ENCODE measurements around the gene FAM111B. TPM values are rescaled to one million over a fixed set of nuclear protein-coding genes. Genes with fewer than 3 reads are reported as not detected.

FAM111B gene
- total RNA-seq, 1 experiment from 2014 or later: 26.7 TPM

DNA sequence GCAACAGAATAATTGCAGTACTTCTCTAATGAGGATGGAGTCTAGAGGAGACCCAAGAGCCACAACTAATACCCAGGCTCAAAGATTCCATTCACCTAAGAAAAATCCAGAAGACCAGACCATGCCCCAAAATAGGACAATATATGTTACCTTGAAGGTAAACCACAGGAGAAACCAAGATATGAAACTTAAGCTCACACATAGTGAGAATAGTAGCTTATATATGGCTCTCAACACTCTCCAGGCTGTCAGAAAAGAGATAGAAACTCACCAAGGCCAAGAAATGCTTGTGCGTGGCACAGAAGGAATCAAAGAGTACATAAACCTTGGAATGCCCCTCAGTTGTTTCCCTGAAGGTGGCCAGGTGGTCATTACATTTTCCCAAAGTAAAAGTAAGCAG is 44.7 kb downstream of the FAM111B start:
- no peaks in the 10 kb centered on the region for H3K27me3 ChIP-seq (ENCODE audit: low read length)
- CTCF ChIA-PET: no interaction called here

DNA sequence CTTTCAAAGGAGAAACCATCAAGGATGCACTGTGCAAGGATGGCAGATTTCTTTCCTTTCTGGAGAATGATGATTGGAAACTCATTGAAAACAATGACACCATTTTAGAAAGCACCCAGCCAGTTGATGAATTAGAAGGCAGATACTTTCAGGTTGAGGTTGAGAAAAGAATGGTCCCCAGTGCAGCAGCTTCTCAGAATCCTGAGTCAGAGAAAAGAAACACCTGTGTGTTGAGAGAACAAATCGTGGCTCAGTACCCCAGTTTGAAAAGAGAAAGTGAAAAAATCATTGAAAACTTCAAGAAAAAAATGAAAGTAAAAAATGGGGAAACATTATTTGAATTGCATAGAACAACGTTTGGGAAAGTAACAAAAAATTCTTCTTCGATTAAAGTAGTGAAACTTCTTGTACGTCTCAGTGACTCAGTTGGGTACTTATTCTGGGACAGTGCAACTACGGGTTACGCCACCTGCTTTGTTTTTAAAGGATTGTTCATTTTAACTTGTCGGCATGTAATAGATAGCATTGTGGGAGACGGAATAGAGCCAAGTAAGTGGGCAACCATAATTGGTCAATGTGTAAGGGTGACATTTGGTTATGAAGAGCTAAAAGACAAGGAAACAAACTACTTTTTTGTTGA is 45.4 kb downstream of the FAM111B start:
- no peak overlapping the region for H2AFZ ChIP-seq (ENCODE audit: low read length)
- no peak overlapping the region for H3K27ac ChIP-seq (ENCODE audit: low read length)
- DNase-seq (no peak), ATAC-seq (no peak)
- TF ChIP-seq CTCF (conservative IDR thresholded peaks at IDR 0.05; ENCODE audit: low read depth, low read length) (no peak), EZH2phosphoT487 (IDR thresholded peaks at IDR 0.05; ENCODE audit: borderline replicate concordance, low read length) (no peak), EZH2 (IDR thresholded peaks at IDR 0.05; ENCODE audit: low read length, unreplicated experiment) (no peak)
- H3K36me3 ChIP-seq (ENCODE audit: low read depth, low read length): peaks cover 41% of the 10 kb centered on the region
- H3K9me3 ChIP-seq (ENCODE audit: low read length): no peaks in the 10 kb centered on the region
- H3F3A ChIP-seq (ENCODE audit: low read length, unreplicated experiment): no peaks in the 10 kb centered on the region
- H3K79me2 ChIP-seq (ENCODE audit: low read length): peaks cover 4% of the 10 kb centered on the region; the same call in 1 of the 2 replicates
- H4K20me1 ChIP-seq (ENCODE audit: low read length): no peaks in the 10 kb centered on the region
- no peak overlapping the region for H3K4me3 ChIP-seq (ENCODE audit: low read length)
- ChIA-PET CTCF (no interaction called here), POLR2A (ENCODE audit: unreplicated experiment) (no interaction called here)
- no peaks in the 10 kb centered on the region for H3K9me2 ChIP-seq (replicated peaks; ENCODE audit: low read length)
- intact Hi-C loops (cut with micrococcal nuclease): no loop called here
- BruUV-seq (replicated peaks): TSS peak; percentile 19
- H3K9ac ChIP-seq (ENCODE audit: low read length): no peak overlapping the region
- H3K4me2 ChIP-seq (ENCODE audit: low read length): no peak overlapping the region
- no peaks in the 10 kb centered on the region for H3K4me1 ChIP-seq (ENCODE audit: insufficient read depth, low read length)
- H3K27me3 ChIP-seq (ENCODE audit: low read length): no peaks in the 10 kb centered on the region

More for the DNA sequence above, 44.7 kb downstream of the FAM111B start:
- Histone ChIP-seq H3K79me2 (ENCODE audit: low read length) (peaks cover 9% of the 10 kb centered on the region), H3K27ac (ENCODE audit: low read length) (no peak overlapping the region), H3K4me3 (ENCODE audit: low read length) (no peak overlapping the region), H3K36me3 (ENCODE audit: low read depth, low read length) (peaks cover 48% of the 10 kb centered on the region), H3K4me1 (ENCODE audit: insufficient read depth, low read length) (peaks cover 4% of the 10 kb centered on the region), H4K20me1 (ENCODE audit: low read length) (no peaks in the 10 kb centered on the region), H3F3A (ENCODE audit: low read length, unreplicated experiment) (no peaks in the 10 kb centered on the region), H3K9me3 (ENCODE audit: low read length) (no peaks in the 10 kb centered on the region), H3K9me2 (replicated peaks; ENCODE audit: low read length) (no peaks in the 10 kb centered on the region), H2AFZ (ENCODE audit: low read length) (no peak overlapping the region), H3K9ac (ENCODE audit: low read length) (no peak overlapping the region), H3K4me2 (ENCODE audit: low read length) (no peak overlapping the region)
- ATAC-seq (no peak), DNase-seq (no peak)
- intact Hi-C loops (cut with micrococcal nuclease): no loop called here
- TF ChIP-seq EZH2phosphoT487 (IDR thresholded peaks at IDR 0.05; ENCODE audit: borderline replicate concordance, low read length) (no peak), CTCF (conservative IDR thresholded peaks at IDR 0.05; ENCODE audit: low read depth, low read length) (no peak), EZH2 (IDR thresholded peaks at IDR 0.05; ENCODE audit: low read length, unreplicated experiment) (no peak)
- POLR2A ChIA-PET (ENCODE audit: unreplicated experiment): no interaction called here
- BruUV-seq (replicated peaks): no TSS peak

DNA sequence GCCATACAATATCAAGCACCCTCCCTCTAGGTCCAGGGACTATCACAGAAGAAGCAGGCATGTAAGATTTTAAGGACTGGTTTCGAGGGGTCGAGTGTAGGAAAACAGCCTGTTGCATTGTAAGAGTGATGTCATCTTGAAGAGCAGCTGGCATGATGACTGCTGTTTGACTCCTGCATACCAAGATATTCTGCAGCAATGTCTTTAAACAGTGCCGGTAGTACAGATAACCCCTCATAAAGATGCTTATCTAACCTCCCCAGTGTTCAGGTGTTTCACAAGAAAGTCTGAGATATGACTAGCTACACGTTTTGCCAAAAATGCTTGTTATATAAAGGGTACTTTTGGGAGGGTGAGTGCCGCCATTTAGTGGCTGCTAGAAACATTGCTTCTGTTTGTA is 47.6 kb downstream of the FAM111B start:
- Histone ChIP-seq H3K4me1 (ENCODE audit: insufficient read depth, low read length) (no peaks in the 10 kb centered on the region), H3K27ac (ENCODE audit: low read length) (no peak overlapping the region), H3K4me2 (ENCODE audit: low read length) (no peak overlapping the region), H3K9me3 (ENCODE audit: low read length) (no peaks in the 10 kb centered on the region), H3K9ac (ENCODE audit: low read length) (no peak overlapping the region), H2AFZ (ENCODE audit: low read length) (no peak overlapping the region), H4K20me1 (ENCODE audit: low read length) (no peaks in the 10 kb centered on the region), H3K79me2 (ENCODE audit: low read length) (no peaks in the 10 kb centered on the region), H3K36me3 (ENCODE audit: low read depth, low read length) (peaks cover 25% of the 10 kb centered on the region), H3F3A (ENCODE audit: low read length, unreplicated experiment) (no peaks in the 10 kb centered on the region), H3K9me2 (replicated peaks; ENCODE audit: low read length) (no peaks in the 10 kb centered on the region), H3K4me3 (ENCODE audit: low read length) (no peak overlapping the region), H3K27me3 (ENCODE audit: low read length) (no peaks in the 10 kb centered on the region)
- BruUV-seq (replicated peaks): no TSS peak
- DNase-seq: peak; percentile 7
- TF ChIP-seq EZH2phosphoT487 (IDR thresholded peaks at IDR 0.05; ENCODE audit: borderline replicate concordance, low read length): no peak
- no peak for TF ChIP-seq EZH2 (IDR thresholded peaks at IDR 0.05; ENCODE audit: low read length, unreplicated experiment)
- TF ChIP-seq CTCF (conservative IDR thresholded peaks at IDR 0.05; ENCODE audit: low read depth, low read length): no peak
- POLR2A ChIA-PET (ENCODE audit: unreplicated experiment): no interaction called here
- ATAC-seq: no peak
- CTCF ChIA-PET: interaction anchor here (0.6 kb wide), 1 partner anchor 17 kb away, joined by 3 read pairs; no protein-coding TSS in a partner anchor
- intact Hi-C loops (cut with micrococcal nuclease): no loop called here
